NCI-H82 treated with DMSO at 0.1 percent for 48 hours (cell line): ENCODE data around the gene CCR7.
A peak's percentile ranks its signal among the peaks of the same experiment; 100 is the strongest.

Source experiments
- DNase-seq: peaks from one replicate; lab custom pipeline; 2025; ENCODE audit not compliant: unreplicated experiment; lab: John Stamatoyannopoulos, UW

Gene CCR7

DNA sequence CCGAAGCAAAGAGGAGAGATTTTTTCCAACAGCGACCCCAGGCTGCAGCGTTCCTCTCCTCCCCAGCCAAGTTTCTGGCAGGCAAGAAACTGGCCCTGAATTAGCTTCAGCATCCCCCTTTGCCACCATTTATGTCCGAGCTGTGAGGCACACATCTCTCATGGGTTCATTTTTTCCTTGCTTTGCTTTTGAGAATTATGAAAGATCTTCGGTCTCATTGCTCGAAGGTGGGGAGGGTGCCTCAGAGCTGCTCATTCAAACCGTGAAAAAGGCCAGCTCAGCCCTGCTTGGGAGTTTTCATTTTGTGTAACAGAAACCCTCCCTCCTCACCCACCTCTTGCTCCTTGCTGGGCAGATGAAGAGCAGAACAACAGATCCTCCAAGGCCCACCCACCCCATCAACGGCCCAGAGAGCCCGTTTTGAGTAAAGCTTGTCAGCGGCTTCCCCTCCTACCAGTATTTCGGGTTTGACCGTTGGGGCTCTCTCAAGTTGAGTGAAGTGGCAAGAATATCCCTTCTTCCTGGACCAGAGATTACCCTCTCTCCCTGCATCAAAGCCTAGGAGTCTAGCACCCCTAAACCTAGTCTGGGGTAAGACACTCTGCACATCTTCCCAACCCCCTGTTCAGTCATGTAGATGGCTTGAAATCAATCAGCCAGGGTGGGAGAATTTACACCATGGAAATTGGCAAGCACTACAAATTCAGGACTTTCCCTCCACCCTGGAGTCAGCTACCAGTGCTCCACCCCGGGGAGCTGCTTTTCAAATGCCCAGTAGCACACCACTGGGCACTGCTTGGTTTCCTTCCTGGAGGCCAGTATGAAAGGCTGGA is 1.8 kb downstream of the CCR7 start:
- no peak for DNase-seq

DNA sequence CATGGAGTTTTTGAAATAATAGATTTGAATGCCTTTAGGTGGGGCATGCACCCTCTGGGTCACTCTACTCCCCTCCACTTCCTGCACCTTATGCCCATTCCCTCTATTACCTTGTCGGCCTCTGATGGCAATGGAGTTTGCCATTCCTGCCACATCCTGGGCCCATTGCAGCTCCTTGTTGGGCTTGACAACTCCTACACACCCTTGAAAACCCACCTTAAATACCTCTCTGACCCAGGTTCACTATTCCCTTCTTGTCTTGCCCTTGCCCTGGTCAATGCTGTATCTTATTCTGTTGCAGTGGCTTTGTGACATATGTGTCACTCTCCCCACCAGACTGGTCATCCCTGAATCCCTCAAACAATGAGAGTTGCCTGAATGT is 2.4 kb downstream of the CCR7 start:
- DNase-seq = no peak

DNA sequence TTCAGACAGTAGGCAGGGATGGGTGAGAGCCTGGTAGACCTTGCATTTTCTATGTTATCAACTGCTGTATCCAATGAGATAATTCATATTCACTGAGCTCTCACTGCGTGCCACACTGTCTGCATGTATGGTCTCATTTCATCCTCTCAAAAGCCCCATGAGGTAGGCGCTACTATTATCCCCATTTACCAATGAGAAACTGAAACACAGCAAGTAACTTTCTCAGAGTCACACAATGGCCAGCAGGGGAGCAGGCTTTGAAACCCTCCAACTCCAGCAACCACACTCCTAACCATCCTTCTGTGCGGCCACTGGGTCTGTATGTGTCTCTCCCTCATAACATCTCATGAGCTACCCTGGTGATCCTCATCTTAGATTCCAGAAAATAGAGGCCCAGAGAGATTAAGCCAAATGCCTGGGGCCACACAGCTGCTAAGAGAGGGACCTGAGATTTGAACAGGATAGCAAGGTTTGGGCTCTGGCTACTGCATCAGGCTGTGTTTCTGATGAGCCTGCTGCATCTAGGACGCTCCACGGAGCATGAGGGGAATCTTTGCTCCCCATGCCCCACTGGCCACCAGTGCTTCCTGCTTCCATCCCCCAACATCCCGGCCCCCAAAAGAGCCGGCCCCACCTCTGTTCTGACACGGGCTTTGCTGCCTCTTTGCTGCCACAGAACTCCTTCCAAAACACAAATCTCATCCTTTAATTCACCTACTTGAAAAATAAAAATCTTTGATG is 3.2 kb downstream of the CCR7 start:
- DNase-seq = no peak

DNA sequence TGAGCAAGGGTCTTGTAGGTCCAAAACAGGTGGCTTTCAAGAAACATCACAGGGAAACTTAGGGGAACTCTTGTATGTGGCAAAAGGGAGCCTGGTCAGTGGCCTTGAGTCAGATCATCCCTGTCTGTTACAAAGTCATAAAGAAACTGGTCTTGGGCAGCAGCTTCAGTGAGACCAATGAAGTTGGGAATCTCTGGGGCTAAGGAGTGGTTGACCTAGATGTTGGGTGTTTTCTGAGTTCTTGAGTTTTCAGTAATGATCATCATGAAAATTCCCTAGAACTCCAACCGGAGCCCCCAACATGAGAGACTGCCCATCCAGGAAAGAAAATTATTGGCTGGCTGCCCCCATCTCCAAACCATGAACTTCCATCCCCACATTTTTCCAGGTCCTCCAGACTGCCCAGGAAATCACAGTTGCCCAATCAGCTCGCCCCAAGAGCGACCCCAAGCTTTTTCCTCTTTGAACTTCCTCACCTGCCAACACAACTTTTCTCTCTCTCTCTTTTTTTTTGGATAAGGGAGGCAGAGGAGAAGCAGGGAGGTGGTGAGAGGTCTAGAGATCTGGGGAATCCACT is 3.9 kb downstream of the CCR7 start:
- no peak for DNase-seq

DNA sequence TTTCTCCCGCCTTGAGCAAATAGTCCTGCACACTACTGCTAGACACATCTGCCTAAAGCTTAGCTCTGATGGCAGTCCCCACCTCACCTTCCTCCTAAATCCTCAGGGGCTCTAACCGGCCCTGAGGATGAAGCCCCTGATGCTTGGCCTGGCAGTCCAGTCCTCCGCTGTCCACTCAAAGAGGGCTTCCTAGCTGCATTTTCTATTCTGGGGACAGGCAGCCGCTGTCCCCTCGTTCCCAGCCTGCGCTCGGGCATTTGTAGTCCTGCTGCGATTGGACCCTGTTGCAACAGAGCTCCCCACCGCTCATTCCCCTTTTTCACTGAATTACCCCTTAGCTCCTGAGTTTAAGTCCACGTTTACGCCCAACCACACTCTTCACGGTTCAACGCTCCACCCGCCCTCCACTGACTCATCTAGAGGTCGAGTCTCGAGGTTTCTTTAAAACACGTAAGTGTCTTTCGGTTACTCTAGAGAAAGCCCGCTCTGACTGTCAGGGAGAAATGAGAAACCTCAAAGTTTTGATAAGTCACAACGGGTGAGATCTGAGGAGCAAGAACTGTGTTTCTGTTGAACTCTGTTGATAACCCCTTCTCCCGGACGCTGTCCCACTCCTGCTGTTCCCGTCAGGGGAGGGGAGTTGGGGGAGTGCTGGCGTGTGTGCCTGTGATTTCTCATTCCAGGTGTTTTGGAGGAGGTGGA is 4.5 kb downstream of the CCR7 start:
- no peak for DNase-seq

DNA sequence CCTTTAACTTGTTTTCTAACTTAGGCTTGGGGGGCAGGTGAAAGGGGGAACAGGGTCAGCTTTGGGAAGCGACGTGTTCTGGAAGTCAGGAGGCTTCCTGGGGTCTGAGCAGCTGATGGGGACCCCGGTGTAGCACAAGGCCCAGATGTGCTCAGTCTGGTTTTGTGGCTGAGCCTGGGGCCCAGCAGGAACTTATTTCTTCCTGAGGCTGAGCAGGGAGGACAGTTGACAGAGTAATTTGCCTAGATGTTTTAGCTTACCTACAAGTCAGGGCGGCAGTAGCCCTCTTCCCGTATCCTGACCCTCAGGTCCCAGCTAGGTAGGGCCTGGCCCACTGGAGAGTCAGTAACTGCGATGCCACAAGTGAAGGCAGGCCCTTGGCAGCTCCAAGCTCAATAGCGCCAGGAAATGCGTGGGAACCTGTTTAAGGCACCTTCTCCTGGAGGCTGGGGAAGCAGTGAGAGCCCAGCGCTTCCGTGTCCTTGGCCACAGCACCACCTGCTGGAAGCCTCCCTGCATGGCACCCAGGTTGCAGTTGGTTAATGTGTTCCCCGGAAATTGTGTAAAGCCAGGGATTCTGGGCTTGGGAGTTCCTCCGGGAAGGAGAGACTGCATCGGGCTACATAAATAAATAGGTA is 5.2 kb downstream of the CCR7 start:
- peak; percentile 85 for DNase-seq

DNA sequence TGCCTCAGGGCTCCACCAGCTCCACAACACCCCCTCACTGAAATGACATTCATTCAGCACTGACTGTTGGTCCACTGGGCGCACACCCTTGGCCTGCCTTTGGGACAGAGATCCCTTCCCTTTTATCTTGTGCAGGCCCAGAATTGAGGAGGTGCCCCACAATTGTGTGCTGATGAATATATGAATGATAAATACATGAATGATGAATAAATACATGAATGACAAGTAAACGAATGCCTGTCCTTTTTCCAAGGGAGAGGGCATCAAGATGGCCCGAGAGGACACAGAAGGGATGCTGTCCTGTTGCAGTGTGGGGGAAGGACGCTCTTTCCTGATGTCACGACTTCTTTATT is 5.7 kb downstream of the CCR7 start:
- DNase-seq = no peak

DNA sequence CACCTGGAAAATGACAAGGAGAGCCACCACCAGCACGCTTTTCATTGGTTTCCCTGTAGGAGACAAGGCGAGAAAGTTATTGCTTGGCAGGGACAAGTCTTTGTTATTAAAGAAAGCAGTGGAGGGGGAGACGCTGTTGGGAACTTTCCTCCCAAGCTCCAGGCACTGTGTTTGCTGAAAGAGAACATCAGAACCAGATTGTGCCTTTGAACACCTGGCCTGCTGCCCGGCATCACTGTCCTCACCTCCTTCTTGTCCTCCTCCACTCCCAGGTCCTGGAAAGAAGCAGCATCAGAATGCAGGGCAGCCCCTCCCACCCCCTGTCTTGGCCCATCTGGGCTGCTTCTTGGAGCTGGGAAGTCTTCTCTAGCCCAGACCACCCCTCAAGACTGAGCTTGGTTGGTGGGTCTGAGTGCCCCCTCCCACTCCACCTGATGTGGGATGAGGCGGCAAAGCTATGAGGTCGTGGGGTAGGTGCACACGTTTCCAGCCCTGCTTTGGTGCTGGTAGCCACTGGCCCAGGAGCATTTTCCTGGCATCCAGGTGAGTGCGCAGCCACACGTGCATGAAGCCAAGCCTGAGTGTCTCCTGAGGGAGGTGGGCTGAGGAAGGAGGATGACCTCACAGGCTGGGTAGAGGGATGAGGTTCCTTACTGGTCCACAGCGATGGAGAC is 6.2 kb downstream of the CCR7 start:
- no peak for DNase-seq

DNA sequence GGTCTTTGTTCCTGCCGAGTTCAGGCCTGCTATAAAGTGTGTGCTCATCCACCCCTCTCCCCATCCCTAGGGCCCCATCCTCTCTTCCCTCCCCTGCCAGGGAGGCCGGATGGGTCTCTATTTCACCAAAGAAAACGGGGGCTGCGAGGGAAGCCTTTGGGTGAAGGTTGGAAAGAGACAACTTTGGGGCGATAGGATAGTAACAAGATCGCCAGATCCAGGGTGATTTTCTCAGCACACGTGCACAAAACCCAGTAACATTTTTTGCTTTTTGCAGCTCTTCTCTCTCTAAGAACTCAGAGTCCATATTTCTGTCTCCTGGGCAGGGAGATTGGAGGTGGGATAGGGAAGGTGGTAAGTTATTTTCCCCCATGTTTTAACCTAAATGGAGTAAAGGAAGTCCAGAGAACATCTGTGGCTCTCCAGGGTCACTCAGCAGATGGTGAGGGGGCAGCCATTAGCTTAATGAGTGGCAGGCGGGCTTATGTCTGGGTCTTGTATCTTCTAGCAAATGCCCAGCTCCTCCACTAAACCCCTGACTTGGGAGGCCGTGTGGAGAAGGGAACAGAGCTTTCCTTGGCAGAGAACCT is 6.9 kb downstream of the CCR7 start:
- peak; percentile 30 for DNase-seq

DNA sequence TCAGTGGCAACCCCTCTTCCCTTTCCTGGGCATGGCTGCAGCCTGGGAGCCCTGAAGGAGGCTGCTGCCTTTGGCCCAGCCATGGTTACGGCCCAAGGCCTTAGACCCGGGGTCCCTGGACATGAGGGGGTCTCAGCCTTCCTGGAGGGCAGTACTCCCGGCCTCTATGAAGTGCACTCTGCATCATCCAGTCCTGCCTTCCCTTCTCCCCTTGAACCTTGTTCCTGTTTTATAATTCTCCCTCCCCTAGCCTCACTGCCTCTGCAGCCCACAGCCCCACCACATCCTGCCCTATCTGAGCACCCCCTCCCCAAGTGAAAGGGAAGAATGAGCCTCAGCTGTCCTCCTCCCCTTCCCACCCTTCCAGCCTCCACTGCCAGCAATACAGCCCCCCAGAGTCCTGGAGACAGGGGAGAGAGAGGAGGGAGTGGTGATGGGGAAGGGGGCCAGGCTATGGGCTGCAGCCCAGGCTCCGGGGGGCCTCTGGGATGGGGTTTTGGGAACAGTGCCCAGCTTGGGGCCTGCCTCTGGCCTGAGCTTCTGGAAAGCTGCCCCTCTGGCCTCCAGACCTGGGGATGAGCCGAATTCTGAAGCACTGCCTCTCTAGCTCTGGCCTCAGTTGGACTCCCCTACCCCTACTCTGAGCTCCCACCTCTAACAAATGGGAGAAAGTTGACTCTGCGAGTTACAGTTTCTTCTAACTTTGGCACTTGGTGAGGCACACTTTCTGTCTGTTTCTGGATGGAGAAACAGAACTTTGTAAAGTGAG is 7.6 kb downstream of the CCR7 start:
- DNase-seq = no peak

DNA sequence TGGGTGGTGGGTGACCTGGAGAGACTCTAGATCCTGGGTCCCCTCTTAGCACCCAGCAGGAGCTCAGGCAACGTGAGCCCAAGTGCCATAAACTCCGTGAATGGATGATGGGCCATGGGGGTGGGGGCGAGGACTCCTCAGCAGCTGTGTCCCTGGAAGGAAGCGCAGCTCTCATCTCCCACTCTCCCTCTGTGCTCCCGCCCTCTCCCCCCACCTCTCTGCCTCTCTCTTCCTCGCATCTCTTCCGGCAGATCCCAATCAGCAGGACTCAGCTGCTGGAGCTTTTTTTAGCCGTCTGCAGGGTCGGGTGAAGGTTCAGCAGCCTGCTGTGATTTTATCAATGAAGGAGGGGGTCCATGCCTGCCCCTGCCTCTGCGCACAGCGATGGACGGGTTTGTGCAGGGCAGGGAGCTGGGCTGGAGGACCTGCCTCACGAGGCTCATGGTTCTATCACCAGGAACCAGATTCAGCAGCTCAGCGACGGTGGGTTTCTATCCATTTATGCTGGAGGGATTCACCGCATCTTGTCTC is 8.3 kb downstream of the CCR7 start:
- no peak for DNase-seq

DNA sequence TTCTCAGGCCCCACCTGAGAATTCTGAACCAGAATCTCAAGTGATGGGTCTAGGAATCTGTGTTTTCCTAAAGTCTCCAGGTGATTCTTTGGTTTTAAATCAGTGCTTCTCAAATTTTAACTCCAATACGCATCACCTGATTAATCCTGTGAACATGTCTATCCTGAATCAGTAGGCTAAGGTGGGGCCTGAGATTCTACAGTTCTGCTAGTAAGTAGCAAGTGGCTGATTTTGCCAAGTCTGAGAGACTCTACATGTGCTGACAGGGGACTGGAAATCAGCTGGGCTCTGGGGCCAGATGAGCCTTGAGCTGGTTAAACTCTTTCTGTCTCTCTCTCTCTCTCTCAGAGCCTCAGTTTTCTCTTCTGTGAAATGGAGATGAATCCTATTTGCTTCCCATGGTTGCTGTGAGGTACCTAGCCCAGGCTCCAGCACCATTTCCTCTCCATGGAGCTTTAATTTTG is 9.0 kb downstream of the CCR7 start:
- no peak for DNase-seq

DNA sequence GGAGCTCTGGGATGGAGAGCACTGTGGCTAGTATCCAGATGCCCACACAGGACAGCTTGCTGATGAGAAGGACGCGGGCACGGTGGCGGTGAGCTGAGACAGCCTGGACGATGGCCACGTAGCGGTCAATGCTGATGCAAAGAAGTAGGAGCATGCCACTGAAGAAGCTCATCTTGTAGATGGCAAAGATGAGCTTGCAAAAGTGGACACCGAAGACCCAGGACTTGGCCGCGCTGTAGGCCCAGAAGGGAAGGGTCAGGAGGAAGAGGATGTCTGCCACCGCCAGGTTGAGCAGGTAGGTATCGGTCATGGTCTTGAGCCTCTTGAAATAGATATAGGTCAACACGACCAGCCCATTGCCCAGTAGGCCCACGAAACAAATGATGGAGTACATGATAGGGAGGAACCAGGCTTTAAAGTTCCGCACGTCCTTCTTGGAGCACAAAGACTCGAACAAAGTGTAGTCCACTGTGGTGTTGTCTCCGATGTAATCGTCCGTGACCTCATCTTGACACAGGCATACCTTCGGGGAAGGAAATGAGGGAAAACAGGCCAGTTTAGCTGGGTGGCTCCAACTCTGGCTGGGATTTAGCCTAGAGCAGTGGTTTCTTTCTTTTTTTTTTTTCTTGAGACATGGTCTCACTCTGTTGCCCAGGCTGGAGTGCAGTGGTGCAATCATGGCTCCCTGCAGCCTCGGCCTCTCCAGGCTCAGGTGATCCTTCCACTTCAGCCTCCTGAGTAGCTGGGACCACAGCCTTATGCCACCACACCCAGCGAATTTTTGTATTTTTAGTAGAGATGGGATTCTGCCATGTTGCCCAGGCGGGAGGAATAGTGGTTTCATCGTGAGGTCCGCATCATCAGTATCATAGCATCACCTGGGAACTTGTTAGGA is 9.7 kb downstream of the CCR7 start:
- no peak for DNase-seq

DNA sequence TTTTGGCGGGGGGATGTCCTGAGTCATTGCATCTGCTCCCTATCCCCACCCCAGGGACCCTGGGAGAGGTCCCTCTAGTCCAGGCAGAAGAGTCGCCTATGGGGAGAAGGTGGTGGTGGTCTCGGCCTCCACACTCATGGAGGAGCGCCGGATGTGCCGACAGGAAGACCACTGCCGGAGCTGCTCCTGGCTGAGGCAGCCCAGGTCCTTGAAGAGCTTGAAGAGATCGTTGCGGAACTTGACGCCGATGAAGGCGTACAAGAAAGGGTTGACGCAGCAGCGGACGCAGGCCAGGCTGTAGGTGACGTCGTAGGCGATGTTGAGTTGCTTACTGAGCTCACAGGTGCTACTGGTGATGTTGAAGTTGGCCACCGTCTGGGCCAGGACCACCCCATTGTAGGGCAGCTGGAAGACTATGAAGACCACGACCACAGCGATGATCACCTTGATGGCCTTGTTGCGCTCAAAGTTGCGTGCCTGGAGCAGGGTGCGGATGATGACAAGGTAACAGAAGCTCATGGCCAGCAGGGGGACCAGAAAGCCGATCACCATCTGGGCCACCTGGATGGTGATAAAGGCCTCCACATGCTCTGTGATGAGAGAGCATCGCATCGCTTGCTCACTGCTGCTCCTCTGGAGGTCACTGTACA is 10.5 kb downstream of the CCR7 start:
- no peak for DNase-seq

DNA sequence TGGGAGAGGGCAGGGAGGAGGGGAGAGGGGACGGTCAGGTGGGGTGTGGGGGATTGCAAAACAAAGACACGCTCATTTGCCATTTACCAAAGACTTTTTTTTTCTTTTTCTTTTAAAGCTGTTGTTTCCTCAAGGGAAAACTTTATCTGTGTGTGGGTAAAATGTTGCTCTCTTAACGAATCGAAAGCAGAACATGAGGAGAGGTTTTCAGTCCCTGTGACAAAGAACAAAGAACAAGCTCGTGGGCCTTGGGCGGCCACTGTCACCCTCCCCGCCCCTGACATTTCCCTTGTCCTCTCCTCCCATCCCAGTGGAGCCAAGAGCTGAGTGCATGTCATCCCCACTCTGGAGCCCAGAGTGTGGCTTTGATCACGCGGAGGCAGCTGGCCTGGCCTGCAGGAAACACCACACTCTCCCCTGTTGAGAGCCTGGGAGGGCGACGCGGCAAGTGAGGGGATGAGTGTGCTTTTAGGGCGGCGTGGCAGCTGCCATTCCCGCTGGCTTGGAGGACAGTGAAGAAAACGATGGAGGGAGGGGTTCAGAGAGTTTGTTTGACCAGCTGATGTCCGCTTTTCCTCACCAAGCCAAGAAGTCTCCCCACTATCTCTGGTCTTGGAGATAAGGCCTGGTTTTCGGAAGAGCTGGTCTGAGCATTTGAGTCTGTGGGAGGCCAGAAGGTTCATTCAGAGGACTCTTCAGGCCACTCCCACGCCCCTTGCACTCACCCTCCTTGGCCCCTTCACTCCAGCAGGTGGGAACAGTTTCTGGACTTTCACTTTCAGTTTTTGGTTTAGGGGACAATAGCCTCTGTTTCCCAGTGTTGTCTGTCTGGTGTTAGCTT is 11.4 kb downstream of the CCR7 start:
- no peak for DNase-seq

DNA sequence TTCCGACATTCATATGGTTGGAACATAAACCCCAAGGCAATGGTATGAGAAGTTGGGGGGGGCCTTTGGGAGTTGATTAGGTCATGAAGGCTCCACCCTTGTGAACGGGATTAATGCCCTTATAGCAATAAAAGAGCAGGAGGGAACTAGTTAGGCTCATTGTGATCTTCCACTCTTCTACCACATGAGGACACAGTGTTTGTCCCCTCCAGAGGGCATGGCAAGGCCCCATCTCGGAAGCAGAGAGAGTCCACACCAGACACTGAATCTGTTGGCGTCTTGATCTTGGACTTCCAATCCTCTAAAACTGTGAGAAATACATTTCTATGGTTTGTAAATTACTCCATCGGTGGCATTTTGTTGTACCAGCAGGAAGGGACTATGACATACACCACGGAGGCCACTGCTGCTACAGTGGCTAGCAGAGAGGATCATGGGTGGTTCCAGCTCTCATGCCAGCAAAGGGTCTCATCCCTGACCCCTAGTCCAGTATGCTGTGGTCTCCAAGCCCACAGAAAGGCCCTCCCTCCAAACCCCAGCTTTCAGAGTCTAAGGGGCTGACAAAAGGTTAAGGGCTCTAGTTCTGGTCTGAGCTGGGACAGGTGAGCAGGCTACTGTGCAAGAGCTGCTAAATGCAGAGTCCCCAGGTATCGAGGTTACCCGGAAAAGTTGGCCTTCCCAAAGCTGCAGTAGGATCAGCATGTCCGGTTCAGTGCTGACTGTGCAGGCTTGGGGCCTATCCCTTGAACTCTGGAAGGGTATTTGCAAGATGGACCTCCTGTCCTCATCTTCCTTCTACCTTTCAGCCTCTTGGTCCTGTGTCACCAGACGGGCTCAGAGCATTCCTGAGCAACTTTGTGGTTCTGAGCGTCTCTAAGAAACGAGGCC is 12.2 kb downstream of the CCR7 start:
- DNase-seq = no peak
